ENCODE data around the gene DOP1A.

DNA sequence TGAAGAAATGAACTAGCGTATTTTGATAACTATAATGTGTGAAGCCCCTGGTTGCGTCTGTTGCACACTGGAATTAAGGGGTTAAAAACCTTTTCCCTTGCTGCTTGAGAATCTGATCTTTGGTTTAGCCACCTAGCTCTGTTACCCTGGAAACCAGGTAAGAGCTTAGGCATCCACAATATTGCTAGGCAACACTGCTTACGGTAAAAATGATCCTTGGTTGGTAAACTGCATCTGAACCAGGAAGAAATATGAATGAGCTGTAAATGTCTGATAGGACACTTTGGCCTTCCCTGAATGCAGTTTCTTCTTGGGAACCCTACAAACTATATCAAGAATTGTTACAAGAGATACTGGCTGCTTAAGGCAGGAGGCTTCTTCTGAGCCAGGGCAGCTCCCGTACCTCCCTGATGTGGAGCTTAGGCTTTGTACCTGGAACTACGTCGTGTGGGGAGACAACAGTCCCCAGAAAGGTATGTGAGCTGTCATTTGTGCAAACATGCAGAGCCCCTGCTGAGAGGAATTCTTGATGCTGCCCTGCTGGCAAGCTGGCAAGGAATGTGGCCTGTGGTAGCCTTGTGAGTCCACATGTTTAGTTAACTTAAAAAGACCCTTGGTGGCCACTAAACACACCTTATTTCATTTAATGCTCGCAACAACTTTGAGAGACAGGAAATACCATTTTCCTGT is 20.3 kb upstream of the DOP1A start:
- TF ChIP-seq, protein P1, sequence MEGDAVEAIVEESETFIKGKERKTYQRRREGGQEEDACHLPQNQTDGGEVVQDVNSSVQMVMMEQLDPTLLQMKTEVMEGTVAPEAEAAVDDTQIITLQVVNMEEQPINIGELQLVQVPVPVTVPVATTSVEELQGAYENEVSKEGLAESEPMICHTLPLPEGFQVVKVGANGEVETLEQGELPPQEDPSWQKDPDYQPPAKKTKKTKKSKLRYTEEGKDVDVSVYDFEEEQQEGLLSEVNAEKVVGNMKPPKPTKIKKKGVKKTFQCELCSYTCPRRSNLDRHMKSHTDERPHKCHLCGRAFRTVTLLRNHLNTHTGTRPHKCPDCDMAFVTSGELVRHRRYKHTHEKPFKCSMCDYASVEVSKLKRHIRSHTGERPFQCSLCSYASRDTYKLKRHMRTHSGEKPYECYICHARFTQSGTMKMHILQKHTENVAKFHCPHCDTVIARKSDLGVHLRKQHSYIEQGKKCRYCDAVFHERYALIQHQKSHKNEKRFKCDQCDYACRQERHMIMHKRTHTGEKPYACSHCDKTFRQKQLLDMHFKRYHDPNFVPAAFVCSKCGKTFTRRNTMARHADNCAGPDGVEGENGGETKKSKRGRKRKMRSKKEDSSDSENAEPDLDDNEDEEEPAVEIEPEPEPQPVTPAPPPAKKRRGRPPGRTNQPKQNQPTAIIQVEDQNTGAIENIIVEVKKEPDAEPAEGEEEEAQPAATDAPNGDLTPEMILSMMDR (IDR thresholded peaks at IDR 0.05; ENCODE audit: insufficient read depth, low read length, poor library complexity, severe bottlenecking): no peak
- TF ChIP-seq EZH2phosphoT487 (conservative IDR thresholded peaks at IDR 0.05; ENCODE audit: low read length): no peak
